HepG2 (cell line): ENCODE data around the gene FAM174B.

Experiments used
- PAXIP1 ChIP-seq: sonication (generic); formaldehyde crosslinking; conservative IDR thresholded peaks from 2 replicates; pipeline ENCODE4 v1.4.0; 2020; ENCODE audit warnings: mild to moderate bottlenecking, missing genetic modification reagents, moderate library complexity
- POLR2A ChIP-seq, 2 experiments: IDR thresholded peaks; 2 replicates each; pipeline ENCODE4 v1.6.1; 2011; ENCODE audit warnings: low read depth in 2 of 2, low read length in 2 of 2, mild to moderate bottlenecking in 1 of 2, moderate library complexity in 1 of 2; ENCODE audit not compliant: insufficient read depth in 1 of 2
- TAF1 ChIP-seq: sonication (generic); formaldehyde crosslinking; IDR thresholded peaks from 2 replicates; pipeline ENCODE4 v1.4.0; 2020; ENCODE audit warnings: missing genetic modification reagents
- TF ChIP-seq, protein P1 (sequence below): sonication (generic); formaldehyde crosslinking; IDR thresholded peaks from 2 replicates; pipeline ENCODE4 v1.5.0; 2020; ENCODE audit warnings: mild to moderate bottlenecking, missing genetic modification reagents, moderate library complexity

DNA sequence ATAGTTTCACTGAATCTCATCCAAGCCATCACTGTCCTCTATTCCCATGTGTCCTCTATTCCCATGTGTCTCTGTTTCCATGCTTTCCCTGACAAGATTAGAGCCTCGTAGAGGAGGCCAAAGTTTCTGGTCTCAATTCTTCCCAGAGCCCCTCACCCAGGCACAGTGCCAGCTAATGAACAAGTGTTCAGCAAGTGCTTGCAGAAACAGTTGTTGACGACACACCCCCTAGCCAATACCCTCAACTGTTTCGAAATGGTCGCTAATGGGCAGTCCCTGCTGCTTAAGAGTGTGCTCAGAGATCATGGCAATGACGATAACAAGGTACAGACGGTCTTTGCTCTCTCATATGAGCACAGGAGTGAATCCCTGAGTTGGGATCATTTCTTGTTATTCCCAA is 73.4 kb downstream of the FAM174B start:
- TF ChIP-seq TAF1 (CRISPR knock-in tag) (no peak), PAXIP1 (no peak), POLR2A (IDR thresholded peaks at IDR 0.05; ENCODE audit: insufficient read depth in 1 of 2, low read depth in 2 of 2, low read length in 2 of 2) (no peak)
- TF ChIP-seq, protein P1, sequence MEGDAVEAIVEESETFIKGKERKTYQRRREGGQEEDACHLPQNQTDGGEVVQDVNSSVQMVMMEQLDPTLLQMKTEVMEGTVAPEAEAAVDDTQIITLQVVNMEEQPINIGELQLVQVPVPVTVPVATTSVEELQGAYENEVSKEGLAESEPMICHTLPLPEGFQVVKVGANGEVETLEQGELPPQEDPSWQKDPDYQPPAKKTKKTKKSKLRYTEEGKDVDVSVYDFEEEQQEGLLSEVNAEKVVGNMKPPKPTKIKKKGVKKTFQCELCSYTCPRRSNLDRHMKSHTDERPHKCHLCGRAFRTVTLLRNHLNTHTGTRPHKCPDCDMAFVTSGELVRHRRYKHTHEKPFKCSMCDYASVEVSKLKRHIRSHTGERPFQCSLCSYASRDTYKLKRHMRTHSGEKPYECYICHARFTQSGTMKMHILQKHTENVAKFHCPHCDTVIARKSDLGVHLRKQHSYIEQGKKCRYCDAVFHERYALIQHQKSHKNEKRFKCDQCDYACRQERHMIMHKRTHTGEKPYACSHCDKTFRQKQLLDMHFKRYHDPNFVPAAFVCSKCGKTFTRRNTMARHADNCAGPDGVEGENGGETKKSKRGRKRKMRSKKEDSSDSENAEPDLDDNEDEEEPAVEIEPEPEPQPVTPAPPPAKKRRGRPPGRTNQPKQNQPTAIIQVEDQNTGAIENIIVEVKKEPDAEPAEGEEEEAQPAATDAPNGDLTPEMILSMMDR (CRISPR knock-in tag): no peak
